ENCODE data around the gene KEAP1.

Gene KEAP1

DNA sequence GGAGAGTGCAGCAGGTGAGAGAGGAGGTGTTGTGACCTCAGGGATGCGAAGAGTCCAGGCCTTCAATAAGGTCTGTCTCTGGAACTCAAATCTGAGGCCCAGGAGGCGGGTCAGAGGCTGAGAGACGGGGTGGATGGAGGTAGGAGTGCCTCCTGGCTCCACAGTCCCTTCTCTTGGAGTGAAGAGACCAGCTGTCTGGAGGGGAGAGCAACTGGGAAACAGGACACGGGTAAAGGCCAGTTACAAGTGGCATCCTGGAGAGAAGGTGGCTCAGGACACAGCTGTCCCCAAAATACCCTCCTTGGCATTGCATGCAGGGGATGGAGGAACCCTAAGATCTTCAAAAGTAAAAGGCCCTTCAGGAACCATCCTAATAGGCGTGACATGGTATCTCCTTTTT lies 63.6 kb downstream of the KEAP1 start:
- DNase-seq = no peak

Data from right forelimb (tissue), 1 donor.